Stimulated activated CD8-positive, alpha-beta memory T cell treated with anti-CD3 and anti-CD28 coated beads, Interleukin-2, amount 100 ng/mL, for 48 hours (primary cell): ENCODE measurements around the gene CPM.

Source experiments
- DNase-seq, 2 donors: peaks; one replicate each; pipeline ENCODE4 v3.0.0-alpha.2; 2020; ENCODE audit warnings: low read depth in 2 of 2

Gene CPM

DNA sequence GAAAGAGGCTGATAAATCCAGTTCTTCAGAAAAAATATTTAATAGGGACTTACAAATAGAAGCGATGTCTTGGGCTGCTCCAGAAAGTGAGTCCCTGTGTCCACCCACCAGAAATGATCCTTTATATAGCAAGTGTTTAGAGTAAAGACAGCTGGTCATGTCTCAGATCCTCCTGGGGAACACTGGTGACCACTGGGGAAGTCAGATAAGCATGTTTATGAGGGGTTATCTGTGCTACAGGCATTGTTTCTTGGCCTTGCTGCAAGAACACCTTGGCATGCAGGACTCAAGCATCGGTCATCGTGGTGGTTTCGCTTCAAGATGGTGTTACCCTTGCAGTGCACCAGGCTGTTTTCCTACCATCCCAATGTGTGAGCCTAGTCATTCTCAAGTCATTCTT lies 27.2 kb downstream of the CPM start:
- no peak for DNase-seq

DNA sequence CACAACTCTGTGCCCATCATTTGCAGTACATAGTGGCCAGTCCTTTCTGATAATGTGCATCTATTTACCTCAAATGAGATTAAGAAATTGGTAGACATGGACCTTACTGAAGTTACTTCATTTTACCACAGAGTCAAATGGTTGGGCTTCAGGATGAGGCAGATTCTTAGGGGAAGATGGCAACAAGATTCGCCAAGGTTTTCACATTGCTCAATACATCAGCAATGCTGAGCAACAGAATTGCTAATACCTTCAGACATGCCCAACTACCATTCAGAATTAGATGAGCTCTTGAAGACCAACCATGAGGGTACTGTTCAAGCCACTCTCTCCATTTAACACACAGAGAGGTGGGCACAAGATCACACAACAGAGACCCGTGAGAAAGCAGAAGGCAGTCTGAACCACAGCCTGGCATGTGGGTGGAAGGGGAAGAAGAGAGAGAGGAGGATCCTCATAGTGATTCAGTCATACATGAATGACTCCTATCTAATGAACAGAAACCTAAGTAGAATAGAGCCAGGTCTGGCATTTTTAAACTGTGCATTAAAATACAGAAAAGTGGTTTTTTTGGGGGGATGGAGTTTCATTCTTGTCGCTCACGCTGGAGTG lies 28.5 kb downstream of the CPM start:
- peak in 1 of 2 donors; percentile 5 for DNase-seq

DNA sequence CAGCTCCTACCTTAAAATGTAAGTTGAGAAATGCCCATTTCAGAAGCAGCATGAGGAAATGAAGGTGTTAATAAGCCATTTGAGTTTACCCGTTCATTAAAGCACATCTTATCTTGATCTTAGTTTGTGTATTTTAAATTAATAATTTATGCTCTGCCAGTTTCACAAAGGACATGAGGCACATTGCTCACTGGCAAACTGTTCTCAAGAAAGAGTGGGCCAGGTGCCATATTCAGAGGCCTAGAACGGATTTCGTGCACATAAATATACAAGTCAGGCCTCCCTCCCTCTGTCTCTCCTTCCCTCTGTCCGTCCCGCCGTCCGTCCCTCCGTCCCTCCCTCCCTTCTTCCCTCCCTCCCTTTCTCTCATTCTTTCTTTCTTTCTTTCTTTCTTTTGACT lies 29.5 kb downstream of the CPM start:
- DNase-seq, result no peak

DNA sequence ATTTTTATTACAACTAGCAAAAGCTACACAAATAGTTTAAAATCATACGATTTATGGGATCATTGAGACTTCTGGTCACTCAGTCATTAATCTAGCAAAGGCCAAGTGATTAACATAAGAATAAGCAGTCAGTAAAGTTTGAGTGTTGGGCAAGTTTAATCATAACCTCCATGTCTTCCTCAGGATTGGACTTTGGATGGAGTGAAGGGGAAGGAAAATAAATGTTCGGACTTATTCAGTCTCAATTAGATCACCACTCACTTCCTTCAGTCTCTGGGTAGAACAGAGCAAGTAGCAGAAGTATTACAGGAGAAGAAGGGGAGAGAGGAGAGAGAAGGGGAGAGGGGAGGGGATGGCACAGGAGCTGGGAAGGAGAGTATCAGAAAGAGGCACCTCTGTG lies 31.4 kb downstream of the CPM start:
- no peak for DNase-seq

DNA sequence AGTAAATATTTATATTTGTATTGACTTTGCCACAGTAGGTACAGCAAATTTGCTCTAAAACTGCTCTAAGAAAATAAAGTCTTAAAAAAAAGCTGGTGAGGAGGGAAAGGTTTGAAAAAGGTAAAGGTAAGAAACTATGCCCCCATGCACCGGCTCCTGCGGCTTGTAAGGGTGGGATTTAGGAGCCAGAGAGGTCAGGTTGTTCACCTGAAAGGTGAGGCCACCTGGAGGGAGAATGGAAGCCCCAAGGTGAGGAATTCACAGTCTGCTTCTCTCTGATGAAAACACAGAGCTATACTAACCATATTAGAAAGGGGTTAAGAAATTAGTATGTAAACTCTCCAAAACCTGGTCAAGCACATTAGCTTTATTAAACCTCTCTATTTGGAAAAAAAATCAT lies 31.8 kb downstream of the CPM start:
- no peak for DNase-seq

DNA sequence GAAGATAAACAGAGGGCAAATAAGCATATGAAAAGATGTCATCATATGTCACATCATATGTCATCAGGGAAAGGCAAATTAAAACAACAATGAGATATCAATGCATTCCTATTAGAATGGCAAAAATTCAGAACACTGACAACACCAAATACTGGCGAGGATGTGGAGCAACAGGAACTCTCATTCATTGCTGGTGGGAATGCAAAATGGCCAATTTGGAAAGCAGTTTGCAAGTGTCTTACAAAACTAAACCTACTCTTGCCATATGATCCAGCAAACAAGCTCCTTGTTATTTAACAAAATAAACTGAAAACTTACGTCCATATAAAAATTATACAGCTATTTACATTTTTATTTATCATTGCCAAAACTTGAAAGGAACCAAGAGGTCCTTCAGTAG lies 32.7 kb downstream of the CPM start:
- no peak for DNase-seq

DNA sequence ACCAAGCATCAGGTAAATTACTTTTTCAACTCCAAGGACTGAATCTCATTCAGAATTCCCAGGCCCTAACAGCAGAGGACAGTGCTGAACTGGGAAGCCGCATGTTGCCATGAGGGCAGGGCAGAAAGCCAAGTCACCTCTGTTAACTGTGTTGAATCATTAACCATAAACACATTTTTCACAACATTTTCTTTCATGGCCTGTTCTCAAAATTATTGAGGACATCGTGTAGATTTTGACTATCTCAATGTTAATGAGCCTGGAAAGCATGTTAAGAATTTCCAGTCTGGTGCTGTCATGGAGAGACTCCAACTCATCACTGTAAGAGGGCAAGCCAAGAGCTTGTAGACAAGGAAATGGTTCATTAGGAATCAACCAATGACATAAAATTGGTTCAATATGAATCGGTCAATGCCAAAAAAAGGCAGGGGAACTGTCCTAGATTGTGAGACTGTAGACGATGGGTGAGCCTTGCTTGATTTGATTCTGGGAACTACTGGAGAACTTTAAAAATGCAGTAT lies 33.7 kb downstream of the CPM start:
- DNase-seq, result no peak

DNA sequence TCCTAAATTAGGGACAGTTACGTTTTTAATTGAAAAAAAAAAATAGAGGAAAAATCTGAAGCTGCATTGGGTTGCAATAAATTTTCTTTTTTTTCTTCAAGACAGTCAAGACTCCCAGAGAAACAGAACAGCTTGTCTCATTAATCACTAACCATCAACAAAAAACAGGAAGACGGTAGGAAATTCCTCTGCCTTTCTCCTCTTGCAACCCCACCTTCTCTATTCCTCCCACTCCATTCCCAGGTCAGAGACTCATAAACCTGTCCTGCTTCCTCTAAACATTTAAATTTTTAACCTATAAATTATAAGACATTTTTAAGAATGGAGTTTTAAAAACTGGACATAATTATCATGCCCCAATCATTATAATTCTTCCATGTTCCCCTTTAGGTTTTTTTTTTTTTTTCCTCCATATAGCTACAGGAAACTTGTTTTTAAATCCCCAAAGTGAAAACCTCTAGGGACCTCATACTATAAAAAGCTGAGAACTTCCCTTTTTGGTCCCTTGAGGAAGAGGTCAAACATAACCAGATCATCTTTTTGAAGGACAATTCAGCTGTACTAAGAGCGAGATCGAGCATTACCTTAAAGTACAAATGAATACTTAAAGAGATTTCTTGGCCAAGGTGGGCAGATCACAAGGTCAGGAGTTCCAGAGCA lies 36.0 kb downstream of the CPM start:
- DNase-seq, result no peak

DNA sequence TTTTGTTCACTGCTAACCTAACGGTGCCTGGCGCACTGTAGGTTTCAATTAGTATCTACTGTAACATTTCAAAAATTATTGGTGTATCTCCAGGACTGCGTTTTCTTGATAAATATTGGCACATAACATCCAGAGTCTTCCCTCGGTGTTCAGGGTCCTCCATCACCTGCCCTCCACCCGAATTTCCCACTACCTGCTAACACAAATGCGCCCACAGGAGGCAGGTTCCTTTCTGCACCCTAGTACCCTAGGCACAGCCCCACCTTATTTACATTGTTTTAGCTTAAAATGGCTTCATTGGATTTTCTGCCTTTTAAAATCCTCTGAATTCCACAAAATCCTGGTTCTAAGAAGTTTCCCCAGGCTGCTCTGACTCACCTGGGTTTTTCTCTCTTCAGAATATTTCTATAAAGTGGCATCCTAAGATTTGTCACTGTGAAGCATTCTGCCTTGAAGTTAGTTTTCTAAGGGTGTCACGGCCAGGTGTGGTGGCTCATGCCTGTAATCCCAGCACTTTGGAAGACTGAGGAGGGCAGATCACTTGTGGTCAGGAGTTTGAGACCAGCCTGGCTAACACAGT lies 38.6 kb downstream of the CPM start:
- no peak for DNase-seq

DNA sequence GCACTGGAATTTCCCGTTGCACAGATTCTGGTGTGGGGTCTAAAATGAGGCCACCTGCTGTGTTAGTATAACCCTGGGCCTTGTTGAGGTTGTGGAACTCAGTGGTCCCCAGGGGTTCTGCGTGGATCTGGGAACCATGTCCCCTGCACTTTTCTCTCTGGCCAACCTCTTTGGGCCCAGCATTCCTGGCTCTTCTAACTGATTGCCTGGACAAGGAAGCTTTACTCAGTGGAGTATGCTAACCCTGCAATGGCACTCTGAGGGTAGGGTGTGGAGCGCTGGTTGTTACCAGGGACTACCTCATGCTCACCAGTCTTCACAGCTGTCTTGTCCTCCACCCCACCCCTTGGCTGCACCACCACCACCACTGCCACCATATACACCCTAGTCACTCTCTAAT lies 39.2 kb downstream of the CPM start:
- DNase-seq, result no peak

DNA sequence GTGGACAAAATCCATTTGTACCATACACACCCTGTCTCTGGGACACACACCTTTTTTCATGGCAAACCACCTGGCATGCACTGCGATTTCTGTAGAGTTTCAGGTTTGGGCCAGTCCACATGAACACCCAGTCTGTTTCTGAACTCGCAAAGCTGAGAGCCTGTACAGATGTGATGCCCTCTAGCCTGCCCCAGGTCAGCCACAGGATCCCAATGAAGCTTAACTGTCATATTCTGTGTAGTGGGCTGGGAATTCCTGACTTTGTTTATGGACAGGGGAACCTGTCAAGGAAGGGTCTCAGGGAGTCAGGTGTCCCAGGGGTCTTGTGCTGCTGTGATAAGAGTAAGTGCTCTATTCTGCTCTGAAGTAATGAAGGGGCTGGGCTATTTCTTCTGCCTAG lies 39.8 kb downstream of the CPM start:
- DNase-seq, result no peak

DNA sequence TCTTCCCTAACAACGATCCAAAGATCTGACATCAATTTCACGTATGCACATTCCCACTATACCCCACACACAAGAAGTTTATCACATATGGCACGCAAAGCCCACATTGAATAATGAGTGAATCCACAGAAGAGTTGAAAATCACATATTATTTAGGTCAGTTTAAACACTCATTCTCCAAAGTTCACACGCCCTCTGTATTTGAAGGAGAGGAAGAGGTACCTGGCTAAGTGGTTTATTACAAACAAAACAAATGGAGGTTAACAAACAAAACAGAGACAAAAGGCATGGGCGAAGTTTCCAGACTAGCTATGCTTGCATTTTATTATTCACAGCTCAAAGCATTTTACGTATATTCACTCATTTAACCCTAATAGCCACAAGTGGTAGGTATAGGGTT lies 41.8 kb downstream of the CPM start:
- no peak for DNase-seq

DNA sequence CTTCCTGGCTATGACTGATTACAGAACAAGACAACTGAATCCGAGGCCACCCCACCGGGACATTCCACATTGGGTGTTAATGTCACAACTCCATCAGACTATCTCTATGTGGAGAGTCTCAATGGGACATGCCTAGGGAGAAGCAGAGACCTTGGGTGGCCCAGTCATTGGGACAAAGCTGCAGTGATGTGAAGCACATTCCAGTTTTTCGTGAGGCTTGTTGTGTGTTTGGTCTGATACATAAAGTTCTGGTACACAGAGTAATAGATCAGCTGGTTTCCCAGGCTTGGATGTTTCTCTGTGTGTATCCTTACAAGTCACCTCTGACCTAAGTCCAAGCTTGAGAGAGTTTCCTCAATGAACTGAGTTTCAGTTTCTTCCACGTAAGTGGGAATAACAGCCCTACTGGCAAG lies 42.3 kb downstream of the CPM start:
- no peak for DNase-seq

DNA sequence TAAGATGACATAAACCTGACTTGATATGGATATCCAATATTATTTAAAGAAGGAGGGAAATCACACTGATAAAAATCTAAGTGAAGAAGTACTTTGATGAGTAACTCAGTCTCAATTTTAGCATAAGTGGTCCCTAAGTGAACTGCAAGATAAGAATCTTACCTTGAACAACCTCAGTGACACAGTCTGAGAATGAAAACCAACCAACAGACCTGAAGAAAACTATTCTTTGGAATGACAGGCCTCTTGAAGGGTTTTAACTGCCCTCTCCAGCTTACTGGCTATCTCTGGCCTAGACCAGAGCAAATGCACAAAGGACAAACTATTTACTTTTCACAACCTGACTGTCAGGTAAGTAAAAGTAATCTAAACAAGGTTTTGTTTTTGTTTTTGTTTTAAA lies 44.7 kb downstream of the CPM start:
- DNase-seq, result no peak

DNA sequence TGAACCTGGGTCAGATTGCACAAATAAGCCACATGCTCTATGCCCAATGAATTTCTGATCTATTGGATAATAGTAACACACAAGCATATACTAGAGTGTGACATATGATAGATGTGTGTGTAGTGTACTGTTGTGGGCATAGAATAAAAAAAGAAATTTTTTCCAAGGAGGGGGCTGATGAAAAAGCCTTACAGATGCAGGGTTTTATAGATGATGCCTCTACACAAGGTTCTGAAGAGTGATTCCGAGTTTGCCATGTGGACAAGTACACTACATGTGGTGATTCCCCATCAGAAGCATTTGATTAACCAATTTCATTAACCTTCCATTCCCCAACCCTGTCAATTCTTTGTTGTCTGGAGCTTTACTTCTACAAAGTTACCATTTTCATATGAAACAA lies 45.3 kb downstream of the CPM start:
- DNase-seq, result no peak

DNA sequence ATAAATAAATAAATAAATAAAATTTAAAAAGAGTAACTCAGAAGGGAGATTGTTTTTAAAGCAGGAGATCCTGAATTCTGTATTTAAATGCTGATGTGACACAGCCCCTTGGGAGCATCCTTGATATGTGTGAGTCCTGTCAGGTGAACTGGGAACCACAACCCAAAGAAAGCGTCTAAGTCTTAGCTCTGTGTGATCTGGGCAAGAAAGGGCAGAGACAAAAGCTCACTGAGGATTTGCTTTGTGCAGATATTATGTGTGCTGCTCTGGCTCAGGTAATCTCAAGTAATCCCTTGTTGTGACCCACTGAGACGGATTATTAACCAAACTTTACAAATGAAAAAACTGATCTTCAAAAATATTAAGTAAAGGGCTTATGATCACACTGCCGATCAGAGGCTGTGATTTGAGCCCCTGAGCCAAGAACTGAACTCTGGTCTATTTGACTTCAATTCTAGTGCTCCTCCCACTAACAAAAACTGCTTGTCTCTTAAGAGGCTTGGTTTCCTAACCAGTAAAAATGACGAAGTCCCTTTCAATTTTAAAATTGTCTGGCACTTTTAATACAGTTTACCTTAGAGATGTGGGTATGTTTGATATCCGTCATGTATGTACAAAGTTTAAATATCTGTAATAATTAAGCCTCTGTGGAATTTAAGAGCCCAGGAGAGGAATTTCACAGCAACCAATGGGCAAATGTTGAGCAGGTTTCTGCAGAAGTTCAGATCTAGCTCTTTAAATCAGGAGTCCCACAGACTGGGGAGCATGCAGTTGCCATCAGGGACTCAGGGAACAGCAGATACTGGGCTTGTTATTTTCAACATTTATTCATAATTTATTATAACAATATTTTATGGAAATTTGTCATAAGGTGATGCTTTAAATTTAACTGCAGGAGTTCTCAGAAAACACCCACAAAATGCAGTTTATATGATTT lies 46.1 kb downstream of the CPM start:
- DNase-seq, result no peak

DNA sequence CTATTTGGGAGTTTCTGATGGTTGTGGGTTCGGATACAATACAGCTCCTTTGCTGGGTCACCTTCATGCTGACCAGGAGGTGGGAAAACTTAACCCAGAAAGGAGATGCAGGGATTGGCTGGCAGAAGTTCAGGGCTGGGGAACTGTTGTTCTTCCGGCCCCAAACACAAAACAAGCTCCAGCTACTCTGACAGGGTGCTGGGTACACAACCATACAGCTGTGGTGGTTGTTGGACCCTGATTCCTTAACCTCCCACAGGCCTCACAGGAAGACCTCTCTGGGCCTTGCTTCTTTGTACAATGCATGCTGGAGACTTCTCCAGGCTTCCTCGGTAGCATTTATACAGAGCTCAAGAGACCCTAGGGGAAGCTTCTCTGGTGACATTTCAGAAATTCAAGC lies 47.6 kb downstream of the CPM start:
- DNase-seq, result no peak

DNA sequence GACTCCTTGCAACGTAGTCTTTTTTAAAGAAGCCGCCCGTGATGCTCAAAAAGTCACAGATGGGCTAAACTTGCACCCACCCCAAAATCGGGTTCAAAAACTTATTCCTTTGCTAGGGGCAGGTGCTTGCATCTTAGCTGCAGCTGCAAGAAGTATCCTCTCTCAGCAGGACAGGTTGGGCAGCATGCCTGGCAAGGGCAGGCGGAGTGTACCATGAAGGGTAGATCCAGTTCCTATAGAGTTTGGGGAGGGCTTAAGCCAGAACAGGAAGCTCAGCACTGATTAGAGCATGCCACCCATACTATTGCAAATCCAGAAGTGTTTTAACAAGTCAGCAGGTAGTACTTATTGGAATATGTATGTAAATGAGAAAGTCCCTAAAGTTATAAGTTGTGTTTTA lies 48.7 kb downstream of the CPM start:
- no peak for DNase-seq

DNA sequence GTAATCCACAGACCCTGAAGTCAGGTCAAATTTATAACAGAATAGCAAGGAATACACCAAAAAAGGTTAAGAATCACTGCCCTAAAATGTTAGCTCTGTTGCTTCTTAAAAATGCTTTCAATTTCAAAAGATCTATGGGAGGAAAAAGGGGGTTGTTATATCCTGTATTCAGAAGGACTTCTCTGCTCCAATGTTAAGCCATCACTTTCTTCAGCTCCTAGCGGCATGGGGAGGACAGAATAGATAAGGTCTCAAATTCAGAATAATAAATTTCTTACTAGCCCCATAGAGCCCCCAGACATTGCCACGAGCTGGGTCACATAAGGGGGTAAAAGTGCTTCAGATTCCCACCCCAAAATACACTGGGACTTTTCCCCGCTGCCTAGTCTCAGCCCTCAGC lies 49.8 kb downstream of the CPM start:
- no peak for DNase-seq

DNA sequence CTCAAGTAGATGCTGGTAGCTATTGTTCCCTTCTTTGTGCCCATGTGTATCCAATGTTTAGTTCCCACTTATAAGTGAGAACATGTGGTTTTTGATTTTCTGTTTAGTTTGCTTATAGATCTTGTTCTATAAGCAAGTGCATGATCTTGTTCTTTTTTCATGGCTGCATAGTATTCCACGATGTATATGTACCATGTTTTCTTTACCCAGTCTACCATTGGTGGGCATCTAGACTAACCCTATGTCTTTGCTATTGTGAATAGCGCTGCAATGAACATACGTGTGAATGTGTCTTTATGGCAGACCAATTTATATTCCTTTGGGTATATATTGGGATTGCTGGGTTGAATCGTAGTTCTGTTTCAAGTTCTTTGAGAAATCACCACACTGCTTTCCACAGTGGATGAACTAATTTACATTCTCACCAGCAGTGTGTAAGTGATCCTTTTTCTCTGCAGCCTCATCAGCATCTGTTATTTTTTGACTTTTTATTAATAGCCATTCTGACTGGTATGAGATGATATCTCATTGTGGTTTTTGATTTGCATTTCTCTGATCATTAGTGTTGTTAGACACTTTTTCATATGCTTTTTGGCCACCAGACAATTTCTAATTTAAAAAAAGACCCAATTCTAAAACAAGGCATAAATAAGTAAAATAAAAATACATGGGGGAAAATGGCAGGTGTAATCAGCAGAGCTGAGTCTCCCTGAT lies 50.6 kb downstream of the CPM start:
- no peak for DNase-seq

DNA sequence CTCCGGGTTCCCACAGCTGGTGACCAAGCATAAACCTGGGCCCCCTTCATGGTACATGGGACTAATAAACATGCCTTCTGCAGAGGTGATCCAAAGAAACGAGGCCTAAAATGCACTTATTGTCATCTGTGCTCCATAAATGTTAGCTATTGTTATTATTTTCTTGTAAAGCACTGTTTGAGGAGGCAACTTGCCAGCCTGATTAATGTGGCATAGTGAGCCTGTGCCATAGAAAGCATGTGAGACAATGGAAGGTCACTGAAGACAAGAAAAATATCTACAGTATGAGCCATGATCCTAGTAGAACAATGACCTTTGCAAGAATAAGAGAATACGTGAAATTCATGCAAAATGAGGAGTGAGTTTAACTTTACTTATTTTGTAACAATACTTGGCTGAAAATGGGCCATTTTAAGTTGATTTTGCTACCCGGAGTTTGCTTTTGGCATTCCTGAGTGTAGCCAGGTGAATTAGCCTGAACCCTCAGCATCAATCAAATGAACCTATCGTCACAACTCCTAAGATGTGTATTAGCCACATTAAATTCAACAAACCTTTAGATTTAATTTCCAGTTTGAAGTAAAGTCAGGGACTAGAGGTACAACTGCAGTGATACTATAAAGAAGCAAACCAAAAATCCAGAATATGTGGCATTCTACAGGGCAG lies 52.2 kb downstream of the CPM start:
- DNase-seq, result no peak
